GM12878 (cell line): ENCODE measurements around the gene RHCG. TPM values are rescaled to one million over a fixed set of nuclear protein-coding genes. Genes with fewer than 3 reads are reported as not detected.

Source experiments
- ATAC-seq: fragments of 200-7000 bp; cut with Tn5 transposase; 3 replicates; pipeline ENCODE4 v1.9.1; 2020; ENCODE audit warnings: mild to moderate bottlenecking, moderate library complexity
- BruUV-seq: library from RNA; stranded (reverse); fragments of 400-500 nt; replicated peaks from 2 replicates; lab custom pipeline; 2021; lab: Mats Ljungman, UMichigan
- CTCF ChIA-PET: fragments of 300-600 bp; sonication (Branson Sonifier 250); formaldehyde crosslinking; extraction: SDS; loops from one replicate; lab custom pipeline; 2021; ENCODE audit warnings: inconsistent platforms; lab: Yijun Ruan, JAX
- POLR2A ChIA-PET: fragments of 350-600 bp; formaldehyde crosslinking; extraction: SDS; loops from one replicate; lab custom pipeline; 2021; ENCODE audit warnings: inconsistent platforms; lab: Charles Lee
- RAD21 ChIA-PET: fragments of 300-600 bp; sonication (Branson Sonifier 250); formaldehyde crosslinking; loops from one replicate; lab custom pipeline; 2023; ENCODE audit warnings: antibody characterized with exemption; ENCODE audit not compliant: unreplicated experiment; lab: Charles Lee
- SMC1A ChIA-PET: fragments of 300-600 bp; sonication (Branson Sonifier 250); formaldehyde crosslinking; loops from one replicate; lab custom pipeline; 2023; ENCODE audit not compliant: unreplicated experiment, uncharacterized antibody; lab: Charles Lee
- DNase-seq: peaks from one replicate; pipeline ENCODE4 v3.0.0-alpha.2; 2011; ENCODE audit warnings: low read depth, low spot score
- FAIRE-seq: peaks from 3 replicates; lab custom pipeline; 2011; peaks lifted over from hg19 to GRCh38; lab: Jason Lieb, UNC
- H2AFZ ChIP-seq: 2 replicates; pipeline ENCODE4 v1.6.0; 2011; ENCODE audit warnings: low read depth, low read length, control low read depth; ENCODE audit not compliant: control insufficient read depth
- H3K27ac ChIP-seq: 2 replicates; pipeline ENCODE4 v1.5.1; 2011; ENCODE audit warnings: control low read depth; ENCODE audit not compliant: control insufficient read depth, insufficient read depth
- H3K27me3 ChIP-seq, 2 experiments: replicated peaks in 1 of 2; 2 replicates each; pipeline versions ENCODE4 v1.6.0 to v1.6.1; 2011; ENCODE audit warnings: low read length in 1 of 2; ENCODE audit not compliant: control insufficient read depth in 2 of 2, insufficient read depth in 2 of 2
- H3K36me3 ChIP-seq, 2 experiments: 2 replicates each; pipeline ENCODE4 v1.5.1; 2011; ENCODE audit warnings: low read length in 1 of 2; ENCODE audit not compliant: control insufficient read depth in 2 of 2, insufficient read depth in 2 of 2
- H3K4me1 ChIP-seq: 2 replicates; pipeline ENCODE4 v1.6.1; 2011; ENCODE audit warnings: mild to moderate bottlenecking, low read length, moderate library complexity, mixed read lengths; ENCODE audit not compliant: control insufficient read depth, insufficient read depth
- H3K4me2 ChIP-seq: 2 replicates; pipeline ENCODE4 v1.6.0; 2011; ENCODE audit warnings: control low read depth; ENCODE audit not compliant: control insufficient read depth, insufficient read depth
- H3K4me3 ChIP-seq: fragments of 200-600 bp; sonication (generic); 2 replicates; pipeline ENCODE4 v1.5.1; 2016
- H3K79me2 ChIP-seq: 2 replicates; pipeline ENCODE4 v1.6.0; 2011; ENCODE audit warnings: low read length; ENCODE audit not compliant: control insufficient read depth, insufficient read depth
- H3K9ac ChIP-seq: 2 replicates; pipeline ENCODE4 v1.8.0; 2011; ENCODE audit warnings: low read length, control low read depth, mixed read lengths; ENCODE audit not compliant: control insufficient read depth, insufficient read depth
- H3K9me3 ChIP-seq: replicated peaks from 3 replicates; pipeline ENCODE4 v1.5.1; 2011; ENCODE audit warnings: mild to moderate bottlenecking, low read length; ENCODE audit not compliant: control insufficient read depth, insufficient read depth
- H4K20me1 ChIP-seq: 2 replicates; pipeline ENCODE4 v1.6.0; 2011; ENCODE audit not compliant: control insufficient read depth, insufficient read depth
- BACH1 ChIP-seq: fragments of 450-650 bp; IDR thresholded peaks from 2 replicates; pipeline ENCODE4 v1.6.1; 2017; ENCODE audit warnings: mild to moderate bottlenecking, borderline replicate concordance
- CBX3 ChIP-seq: fragments of 200-600 bp; sonication (generic); IDR thresholded peaks from 2 replicates; pipeline ENCODE4 v1.6.1; 2016; ENCODE audit warnings: low read depth, borderline replicate concordance
- CHD2 ChIP-seq: IDR thresholded peaks from 2 replicates; pipeline ENCODE4 v1.6.1; 2011; ENCODE audit warnings: low read depth, low read length, improper control_type of control experiment, borderline replicate concordance
- NBN ChIP-seq: fragments of 450-650 bp; IDR thresholded peaks from 2 replicates; pipeline ENCODE4 v1.6.1; 2016
- NFXL1 ChIP-seq: fragments of 450-650 bp; IDR thresholded peaks from 2 replicates; pipeline ENCODE4 v1.6.1; 2017; ENCODE audit warnings: antibody characterized with exemption, mild to moderate bottlenecking, borderline replicate concordance
- NFYA ChIP-seq: IDR thresholded peaks from 2 replicates; pipeline ENCODE4 v1.6.1; 2011; ENCODE audit warnings: low read depth, mild to moderate bottlenecking, low read length, improper control_type of control experiment, borderline replicate concordance
- RCOR1 ChIP-seq: conservative IDR thresholded peaks from 2 replicates; pipeline ENCODE4 v1.6.1; 2012; ENCODE audit warnings: low read depth, low read length, improper control_type of control experiment
- SMC3 ChIP-seq: IDR thresholded peaks from 2 replicates; pipeline ENCODE4 v1.6.1; 2011; ENCODE audit warnings: low read length, improper control_type of control experiment, borderline replicate concordance
- TBL1XR1 ChIP-seq: IDR thresholded peaks from 2 replicates; pipeline ENCODE4 v1.6.1; 2012; ENCODE audit warnings: low read depth, low read length, improper control_type of control experiment
- YBX1 ChIP-seq: fragments of 450-650 bp; IDR thresholded peaks from 2 replicates; pipeline ENCODE4 v1.6.1; 2016; ENCODE audit warnings: antibody characterized with exemption
- ZNF207 ChIP-seq: fragments of 450-650 bp; IDR thresholded peaks from 2 replicates; pipeline ENCODE4 v1.6.1; 2014; ENCODE audit warnings: antibody characterized with exemption, mild to moderate bottlenecking, borderline replicate concordance
- WGBS: methylation state at CpG from one replicate; pipeline ENCODE4 v1.1.6; 2016; ENCODE audit warnings: low lambda C conversion rate; ENCODE audit not compliant: insufficient replicate concordance, insufficient coverage; ENCODE audit errors: missing lambda C conversion rate; 5-methylcytosine and 5-hydroxymethylcytosine counted together
- in situ Hi-C: fragments of 300-500 bp; cut with MboI; formaldehyde crosslinking; loops from 9 replicates; pipeline ENCODE4 v1.14.3; 2018; ENCODE audit warnings: mixed read lengths
- intact Hi-C: fragments of 100-400 bp; cut with micrococcal nuclease; formaldehyde crosslinking; loops from one replicate; pipeline ENCODE4 v1.14.2; 2022; ENCODE audit not compliant: unreplicated experiment
- polyA plus RNA-seq, 11 experiments: library from polyadenylated mRNA; depleted of rRNA in 4 of 11; unstranded in 6 of 11; stranded (reverse) in 5 of 11; fragments of >200 nt; fragmentation: Nextera tagmentation in 4 of 11; fragmentation: Illumina TruSeq in 1 of 11; extraction: Ambion mirVana in 4 of 11; extraction: Trizol in 1 of 11; gene quantifications; 1 replicate in 1 of 11; 2 replicates in 10 of 11; pipeline versions ENCODE4 v1.2.1 to v1.2.3, GENCODE V29; 2011 to 2016; ENCODE audit warnings: inconsistent platforms in 2 of 11, missing spikeins in 2 of 11, low read depth in 1 of 11
- total RNA-seq, 4 experiments: library from RNA; depleted of rRNA in 3 of 4; stranded (reverse); fragments of >200 nt in 3 of 4; fragmentation: Illumina TruSeq in 1 of 4; extraction: Trizol in 1 of 4; gene quantifications; 2 replicates each; pipeline versions ENCODE4 v1.2.1 to v1.2.3, GENCODE V29; 2013 to 2021
- TF ChIP-seq, protein P1 (sequence below): fragments of 450-650 bp; IDR thresholded peaks from 2 replicates; pipeline ENCODE4 v1.6.1; 2017; ENCODE audit warnings: mild to moderate bottlenecking, moderate library complexity
- TF ChIP-seq, protein P2 (sequence below): fragments of 450-650 bp; IDR thresholded peaks from 2 replicates; pipeline ENCODE4 v1.6.1; 2017; ENCODE audit warnings: mild to moderate bottlenecking

The RHCG gene
- total and polyA plus RNA-seq, 10 of the 15 experiments (the other 5 are each of a cell fraction or from before 2014, with no cell fraction given), result 0.05 to 0.11 TPM; not detected in 8

DNA sequence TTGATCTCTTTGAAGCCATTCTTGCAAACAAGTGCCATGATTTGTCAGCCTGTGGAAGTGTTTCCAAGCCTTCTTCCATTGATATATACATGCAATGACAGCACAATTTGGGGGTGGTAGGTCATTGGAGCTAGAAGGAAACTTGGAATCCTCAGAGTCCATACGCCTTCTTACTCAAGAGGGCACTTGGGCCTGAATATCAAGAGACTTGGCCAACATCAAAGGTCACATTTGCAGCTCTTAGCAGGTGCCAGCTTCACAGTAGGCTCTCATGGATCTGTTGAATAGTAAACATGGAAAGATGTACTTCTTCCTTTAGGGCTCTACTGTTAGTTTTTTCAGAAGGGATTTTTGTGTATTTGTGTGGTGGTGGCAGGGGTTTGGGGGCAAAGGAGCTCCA, 50.9 kb downstream of the RHCG start:
- no TSS peak for BruUV-seq
- H3K79me2 ChIP-seq, result no peaks in the 10 kb centered on the region
- H3K4me2 ChIP-seq, result no peak overlapping the region
- H3K4me3 ChIP-seq, result no peak overlapping the region
- ChIA-PET RAD21 (interaction anchor here (1.0 kb wide), 1 partner anchor 27 kb away, joined by 3 read pairs; no protein-coding TSS in a partner anchor), POLR2A (no interaction called here), CTCF (interaction anchor here (1.1 to 6.3 kb wide), 4 partner anchors 10 to 29 kb away, joined by 4 to 58 read pairs (median 26); no protein-coding TSS in a partner anchor), SMC1A (interaction anchor here (0.8 kb wide), 1 partner anchor 27 kb away, joined by 4 read pairs; no protein-coding TSS in a partner anchor)
- peaks cover 17% of the 10 kb centered on the region for H3K4me1 ChIP-seq
- no peaks in the 10 kb centered on the region for H4K20me1 ChIP-seq
- H2AFZ ChIP-seq, result no peak overlapping the region
- no peaks in the 10 kb centered on the region; a peak in 2 of 4 replicates for H3K27me3 ChIP-seq
- WGBS, result 52% methylated on average over 1 of the region's 1 CpG
- DNase-seq (no peak), FAIRE-seq (no peak), ATAC-seq (no peak)
- H3K9ac ChIP-seq, result no peak overlapping the region
- H3K36me3 ChIP-seq, result no peaks in the 10 kb centered on the region
- in situ Hi-C loops (no loop called here), intact Hi-C loops (no loop called here)
- no peak overlapping the region for H3K27ac ChIP-seq
- no peaks in the 10 kb centered on the region for H3K9me3 ChIP-seq
- TF ChIP-seq RCOR1, result no peak
- TF ChIP-seq, protein P1, sequence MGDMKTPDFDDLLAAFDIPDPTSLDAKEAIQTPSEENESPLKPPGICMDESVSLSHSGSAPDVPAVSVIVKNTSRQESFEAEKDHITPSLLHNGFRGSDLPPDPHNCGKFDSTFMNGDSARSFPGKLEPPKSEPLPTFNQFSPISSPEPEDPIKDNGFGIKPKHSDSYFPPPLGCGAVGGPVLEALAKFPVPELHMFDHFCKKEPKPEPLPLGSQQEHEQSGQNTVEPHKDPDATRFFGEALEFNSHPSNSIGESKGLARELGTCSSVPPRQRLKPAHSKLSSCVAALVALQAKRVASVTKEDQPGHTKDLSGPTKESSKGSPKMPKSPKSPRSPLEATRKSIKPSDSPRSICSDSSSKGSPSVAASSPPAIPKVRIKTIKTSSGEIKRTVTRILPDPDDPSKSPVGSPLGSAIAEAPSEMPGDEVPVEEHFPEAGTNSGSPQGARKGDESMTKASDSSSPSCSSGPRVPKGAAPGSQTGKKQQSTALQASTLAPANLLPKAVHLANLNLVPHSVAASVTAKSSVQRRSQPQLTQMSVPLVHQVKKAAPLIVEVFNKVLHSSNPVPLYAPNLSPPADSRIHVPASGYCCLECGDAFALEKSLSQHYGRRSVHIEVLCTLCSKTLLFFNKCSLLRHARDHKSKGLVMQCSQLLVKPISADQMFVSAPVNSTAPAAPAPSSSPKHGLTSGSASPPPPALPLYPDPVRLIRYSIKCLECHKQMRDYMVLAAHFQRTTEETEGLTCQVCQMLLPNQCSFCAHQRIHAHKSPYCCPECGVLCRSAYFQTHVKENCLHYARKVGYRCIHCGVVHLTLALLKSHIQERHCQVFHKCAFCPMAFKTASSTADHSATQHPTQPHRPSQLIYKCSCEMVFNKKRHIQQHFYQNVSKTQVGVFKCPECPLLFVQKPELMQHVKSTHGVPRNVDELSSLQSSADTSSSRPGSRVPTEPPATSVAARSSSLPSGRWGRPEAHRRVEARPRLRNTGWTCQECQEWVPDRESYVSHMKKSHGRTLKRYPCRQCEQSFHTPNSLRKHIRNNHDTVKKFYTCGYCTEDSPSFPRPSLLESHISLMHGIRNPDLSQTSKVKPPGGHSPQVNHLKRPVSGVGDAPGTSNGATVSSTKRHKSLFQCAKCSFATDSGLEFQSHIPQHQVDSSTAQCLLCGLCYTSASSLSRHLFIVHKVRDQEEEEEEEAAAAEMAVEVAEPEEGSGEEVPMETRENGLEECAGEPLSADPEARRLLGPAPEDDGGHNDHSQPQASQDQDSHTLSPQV, result no peak
- no peak for TF ChIP-seq SMC3
- no peak for TF ChIP-seq CHD2
- TF ChIP-seq, protein P2, sequence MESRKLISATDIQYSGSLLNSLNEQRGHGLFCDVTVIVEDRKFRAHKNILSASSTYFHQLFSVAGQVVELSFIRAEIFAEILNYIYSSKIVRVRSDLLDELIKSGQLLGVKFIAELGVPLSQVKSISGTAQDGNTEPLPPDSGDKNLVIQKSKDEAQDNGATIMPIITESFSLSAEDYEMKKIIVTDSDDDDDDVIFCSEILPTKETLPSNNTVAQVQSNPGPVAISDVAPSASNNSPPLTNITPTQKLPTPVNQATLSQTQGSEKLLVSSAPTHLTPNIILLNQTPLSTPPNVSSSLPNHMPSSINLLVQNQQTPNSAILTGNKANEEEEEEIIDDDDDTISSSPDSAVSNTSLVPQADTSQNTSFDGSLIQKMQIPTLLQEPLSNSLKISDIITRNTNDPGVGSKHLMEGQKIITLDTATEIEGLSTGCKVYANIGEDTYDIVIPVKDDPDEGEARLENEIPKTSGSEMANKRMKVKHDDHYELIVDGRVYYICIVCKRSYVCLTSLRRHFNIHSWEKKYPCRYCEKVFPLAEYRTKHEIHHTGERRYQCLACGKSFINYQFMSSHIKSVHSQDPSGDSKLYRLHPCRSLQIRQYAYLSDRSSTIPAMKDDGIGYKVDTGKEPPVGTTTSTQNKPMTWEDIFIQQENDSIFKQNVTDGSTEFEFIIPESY, result no peak
- TF ChIP-seq TBL1XR1, result no peak
- no peak for TF ChIP-seq CBX3
- TF ChIP-seq ZNF207, result no peak
- no peak for TF ChIP-seq BACH1
- TF ChIP-seq NFXL1, result no peak
- no peak for TF ChIP-seq YBX1
- no peak for TF ChIP-seq NBN
- no peak for TF ChIP-seq NFYA
